Tibial nerve (tissue), 4 donors: ENCODE results near the gene ANKS6. TPM values are rescaled to one million over a fixed set of nuclear protein-coding genes. Genes with fewer than 3 reads are reported as not detected.
A peak's percentile ranks its signal among the peaks of the same experiment; 100 is the strongest.

Experiments
- DNase-seq, 2 donors: peaks; one replicate each; pipeline ENCODE4 v3.0.0-alpha.2; 2019; ENCODE audit warnings: low spot score in 2 of 2
- H3K27ac ChIP-seq, 4 donors: fragments of 200-600 bp; sonication (generic) in 3 of 4; one replicate each; pipeline ENCODE4 v1.5.1; 2017 to 2019; ENCODE audit warnings: mild to moderate bottlenecking in 1 of 4
- H3K27me3 ChIP-seq, 2 donors: fragments of 200-600 bp; sonication (generic) in 1 of 2; one replicate each; pipeline versions ENCODE4 v1.5.1 to v1.6.0; 2017 to 2019
- H3K36me3 ChIP-seq, 3 donors: fragments of 200-600 bp; sonication (generic); one replicate each; pipeline ENCODE4 v1.5.1; 2018 to 2019
- H3K4me1 ChIP-seq, 4 donors: fragments of 200-600 bp; sonication (generic) in 3 of 4; one replicate each; pipeline ENCODE4 v1.5.1; 2017 to 2019
- H3K4me3 ChIP-seq, 4 donors: fragments of 200-600 bp; sonication (generic) in 3 of 4; one replicate each; pipeline ENCODE4 v1.5.1; 2017 to 2019; ENCODE audit warnings: mild to moderate bottlenecking in 1 of 4, moderate library complexity in 1 of 4
- H3K9me3 ChIP-seq, 4 donors: fragments of 200-600 bp; sonication (generic) in 3 of 4; one replicate each; pipeline ENCODE4 v1.5.1; 2017 to 2019
- CTCF ChIP-seq, 5 experiments: fragments of 200-600 bp in 3 of 5; fragments of 450-650 bp in 2 of 5; sonication (generic) in 3 of 5; IDR thresholded peaks; one replicate each; pipeline ENCODE4 v1.5.1; 2016 to 2019; ENCODE audit warnings: antibody characterized with exemption in 5 of 5, mild to moderate bottlenecking in 3 of 5, moderate library complexity in 2 of 5
- EP300 ChIP-seq, 2 donors: sonication (generic); formaldehyde crosslinking; IDR thresholded peaks; one replicate each; pipeline ENCODE4 v1.6.1; 2017; ENCODE audit warnings: antibody characterized with exemption in 2 of 2, mild to moderate bottlenecking in 1 of 2
- POLR2A ChIP-seq, 2 donors: fragments of 450-650 bp; IDR thresholded peaks; one replicate each; pipeline ENCODE4 v1.6.1; 2017; ENCODE audit warnings: antibody characterized with exemption in 2 of 2, mild to moderate bottlenecking in 2 of 2, moderate library complexity in 2 of 2
- WGBS, 2 donors: methylation state at CpG; one replicate each; pipeline ENCODE4 v1.1.5; 2018; 5-methylcytosine and 5-hydroxymethylcytosine counted together
- total RNA-seq, 4 donors: library from RNA; depleted of rRNA; stranded (reverse); fragments of >200 nt; gene quantifications; one replicate each; pipeline ENCODE4 v1.1.0, GENCODE V29; 2016

ANKS6 gene
- total RNA-seq, 4 donors from 2014 or later, result 13.8 to 46.2 (median 27.9) TPM

GRCh38 chr9:98819231-98819630 lies 22.9 kb upstream of the ANKS6 start:
- Histone ChIP-seq H3K4me1 (no peaks in the 10 kb centered on the region), H3K27me3 (no peaks in the 10 kb centered on the region), H3K4me3 (no peak overlapping the region), H3K36me3 (peaks cover 0 to under 1% (median 0%) of the 10 kb centered on the region in 3 donors), H3K9me3 (peaks cover 0 to 8% (median 0%) of the 10 kb centered on the region in 4 donors), H3K27ac (no peak overlapping the region)
- WGBS, 2 donors, result 91 to 95% methylated on average over 3 of the region's 3 CpGs
- no peak for DNase-seq
- TF ChIP-seq CTCF (IDR thresholded peaks at IDR 0.05), result no peak
- TF ChIP-seq EP300 (IDR thresholded peaks at IDR 0.05), result no peak
- no peak for TF ChIP-seq POLR2A (IDR thresholded peaks at IDR 0.05)

GRCh38 chr9:98818764-98819163 lies 22.4 kb upstream of the ANKS6 start:
- Histone ChIP-seq H3K27ac (no peak overlapping the region), H3K36me3 (no peaks in the 10 kb centered on the region), H3K9me3 (peaks cover 0 to 7% (median 0%) of the 10 kb centered on the region in 4 donors), H3K4me1 (no peaks in the 10 kb centered on the region), H3K4me3 (no peak overlapping the region), H3K27me3 (no peaks in the 10 kb centered on the region)
- DNase-seq, result no peak
- no peak for TF ChIP-seq CTCF (IDR thresholded peaks at IDR 0.05)
- TF ChIP-seq EP300 (IDR thresholded peaks at IDR 0.05), result no peak
- TF ChIP-seq POLR2A (IDR thresholded peaks at IDR 0.05), result no peak
- WGBS, 2 donors, result 86 to 89% methylated on average over 2 of the region's 2 CpGs

GRCh38 chr9:98815391-98815951 lies 19.1 kb upstream of the ANKS6 start:
- Histone ChIP-seq H3K4me1 (no peaks in the 10 kb centered on the region), H3K27me3 (no peaks in the 10 kb centered on the region), H3K36me3 (no peaks in the 10 kb centered on the region), H3K4me3 (no peak overlapping the region), H3K27ac (no peak overlapping the region), H3K9me3 (peaks cover 0 to 7% (median 0%) of the 10 kb centered on the region in 4 donors)
- no peak for DNase-seq
- WGBS, 2 donors, result 55 to 56% methylated on average over 6 of the region's 6 CpGs
- no peak for TF ChIP-seq CTCF (IDR thresholded peaks at IDR 0.05)
- TF ChIP-seq POLR2A (IDR thresholded peaks at IDR 0.05), result no peak
- TF ChIP-seq EP300 (IDR thresholded peaks at IDR 0.05), result no peak

GRCh38 chr9:98811051-98811650 lies 14.8 kb upstream of the ANKS6 start:
- H3K27ac ChIP-seq, result peak overlapping the region in 2 of 4 donors; percentile 8 to 64

More at GRCh38 chr9:98811051-98811650, 14.8 kb upstream of the ANKS6 start:
- Histone ChIP-seq H3K27me3 (peaks cover 0 to 20% of the 10 kb centered on the region in 2 donors), H3K36me3 (no peaks in the 10 kb centered on the region), H3K4me1 (peaks cover 0 to 23% (median 14%) of the 10 kb centered on the region in 4 donors), H3K9me3 (no peaks in the 10 kb centered on the region), H3K4me3 (no peak overlapping the region)
- DNase-seq, result no peak
- 43 to 55% methylated on average over 2 of the region's 2 CpGs for WGBS, 2 donors
- TF ChIP-seq POLR2A (IDR thresholded peaks at IDR 0.05) (no peak), CTCF (IDR thresholded peaks at IDR 0.05) (no peak), EP300 (IDR thresholded peaks at IDR 0.05) (no peak)
